Parathyroid adenoma (tissue), 2 donors: Measurements from ENCODE around the gene CSAG1.
"Not testable (repeated sequence)": the region's sequence is repeated elsewhere in the genome, so short reads cannot be mapped to it uniquely, and the experiment has no call there.

Experiments used
- H2AFZ ChIP-seq: fragments of 300-600 bp; sonication (generic); one replicate; pipeline ENCODE4 v1.7.0; 2017; ENCODE audit warnings: antibody characterized with exemption, mild to moderate bottlenecking
- H3K27ac ChIP-seq: fragments of 300-600 bp; sonication (generic); one replicate; pipeline ENCODE4 v1.7.0; 2017
- H3K27me3 ChIP-seq: fragments of 300-600 bp; sonication (generic); one replicate; pipeline ENCODE4 v1.7.0; 2017; ENCODE audit warnings: low read length; ENCODE audit not compliant: control insufficient read depth, insufficient read depth
- H3K36me3 ChIP-seq: fragments of 300-600 bp; sonication (generic); one replicate; pipeline ENCODE4 v1.7.0; 2017; ENCODE audit warnings: low read length; ENCODE audit not compliant: control insufficient read depth, insufficient read depth
- H3K4me1 ChIP-seq: fragments of 300-600 bp; sonication (generic); one replicate; pipeline ENCODE4 v1.7.0; 2017; ENCODE audit warnings: control low read depth
- H3K4me2 ChIP-seq: fragments of 300-600 bp; sonication (generic); one replicate; pipeline ENCODE4 v1.7.0; 2017; ENCODE audit warnings: low read length
- H3K4me3 ChIP-seq: fragments of 300-600 bp; sonication (generic); one replicate; pipeline ENCODE4 v1.7.0; 2017; ENCODE audit warnings: low read depth, low read length
- H3K79me2 ChIP-seq: fragments of 300-600 bp; sonication (generic); one replicate; pipeline ENCODE4 v1.7.0; 2017; ENCODE audit warnings: control low read depth
- H3K9ac ChIP-seq: fragments of 300-600 bp; sonication (generic); one replicate; pipeline ENCODE4 v1.7.0; 2017; ENCODE audit warnings: mild to moderate bottlenecking
- H3K9me3 ChIP-seq: fragments of 300-600 bp; sonication (generic); one replicate; pipeline ENCODE4 v1.7.0; 2017; ENCODE audit warnings: low read length; ENCODE audit not compliant: control insufficient read depth
- CTCF ChIP-seq: fragments of 300-600 bp; sonication (generic); IDR thresholded peaks from one replicate; pipeline ENCODE4 v1.7.0; 2017; ENCODE audit warnings: antibody characterized with exemption, mild to moderate bottlenecking
- donor health status: primary hyperparathyroidism.

CSAG1 gene

GRCh38 chrX:152733261-152733975, at the start of gene CSAG1, which contains the start of gene MAGEA12:
CSAG1 (minus strand) TSS chrX:152733721; CDS start chrX:152732460, 1,261 bp downstream.
MAGEA12 (plus strand) TSS chrX:152733757; CDS start chrX:152736162, 2,405 bp downstream.
- no peaks in the 10 kb centered on the region for H3K9me3 ChIP-seq
- no peak for TF ChIP-seq CTCF
- no peak within 1 kb of the TSS for H2AFZ ChIP-seq
- H3K4me3 ChIP-seq, result no peak within 1 kb of the TSS
- no peak within 1 kb of the TSS for H3K4me2 ChIP-seq
- no peaks in the 10 kb centered on the region for H3K4me1 ChIP-seq
- H3K9ac ChIP-seq, result no peak within 1 kb of the TSS
- no peaks in the 10 kb centered on the region for H3K27me3 ChIP-seq
- H3K27ac ChIP-seq, result no peak within 1 kb of the TSS
- no peaks in the 10 kb centered on the region for H3K36me3 ChIP-seq
- H3K79me2 ChIP-seq, result no peaks in the 10 kb centered on the region

GRCh38 chrX:152769549-152770289, 36.2 kb upstream of the CSAG1 start, which contains the start of gene MAGEA6:
MAGEA6 (minus strand) TSS chrX:152769689; CDS start chrX:152767650, 2,039 bp downstream.
- H3K79me2 ChIP-seq, H3K27me3 ChIP-seq, H3K9ac ChIP-seq, H3K4me2 ChIP-seq, H3K4me3 ChIP-seq, H3K27ac ChIP-seq, H3K9me3 ChIP-seq, H3K4me1 ChIP-seq, H3K36me3 ChIP-seq, H2AFZ ChIP-seq: not testable (repeated sequence)

GRCh38 chrX:152766562-152766961, 33.0 kb upstream of the CSAG1 start:
- not testable (repeated sequence) for H3K9me3 ChIP-seq, H3K4me2 ChIP-seq, H3K27ac ChIP-seq, H2AFZ ChIP-seq, H3K4me3 ChIP-seq, H3K4me1 ChIP-seq, H3K27me3 ChIP-seq, H3K36me3 ChIP-seq, H3K79me2 ChIP-seq, H3K9ac ChIP-seq

GRCh38 chrX:152761582-152761981, 28.1 kb upstream of the CSAG1 start:
- not testable (repeated sequence) for H3K4me2 ChIP-seq, H3K27me3 ChIP-seq, H3K27ac ChIP-seq, H3K4me1 ChIP-seq, H2AFZ ChIP-seq, H3K9ac ChIP-seq, H3K9me3 ChIP-seq, H3K4me3 ChIP-seq, H3K36me3 ChIP-seq, H3K79me2 ChIP-seq

- H2AFZ ChIP-seq, H3K9ac ChIP-seq, H3K27me3 ChIP-seq, H3K27ac ChIP-seq, H3K4me1 ChIP-seq, H3K9me3 ChIP-seq, H3K79me2 ChIP-seq, H3K4me2 ChIP-seq, H3K36me3 ChIP-seq, H3K4me3 ChIP-seq: not testable (repeated sequence)
Measured at GRCh38 chrX:152759544-152759943, 26.0 kb upstream of the CSAG1 start.

GRCh38 chrX:152758918-152759317, 25.4 kb upstream of the CSAG1 start, which contains the start of gene CSAG3:
CSAG3 (plus strand) TSS chrX:152759218.
- not testable (repeated sequence) for H3K4me2 ChIP-seq, H3K79me2 ChIP-seq, H3K9ac ChIP-seq, H3K27me3 ChIP-seq, H2AFZ ChIP-seq, H3K9me3 ChIP-seq, H3K27ac ChIP-seq, H3K4me1 ChIP-seq, H3K4me3 ChIP-seq, H3K36me3 ChIP-seq

GRCh38 chrX:152754871-152755270, 21.4 kb upstream of the CSAG1 start:
- not testable (repeated sequence) for H3K4me2 ChIP-seq, H3K4me1 ChIP-seq, H2AFZ ChIP-seq

GRCh38 chrX:152753686-152754650, 20.4 kb upstream of the CSAG1 start, which contains the start of gene MAGEA2:
MAGEA2 (minus strand) TSS chrX:152753842; CDS start chrX:152751363, 2,479 bp downstream.
- H3K4me2 ChIP-seq, H3K27me3 ChIP-seq: not testable (repeated sequence)

More at GRCh38 chrX:152754871-152755270, 21.4 kb upstream of the CSAG1 start:
- not testable (repeated sequence) for H3K79me2 ChIP-seq, H3K27ac ChIP-seq, H3K9me3 ChIP-seq, H3K27me3 ChIP-seq, H3K4me3 ChIP-seq, H3K36me3 ChIP-seq, H3K9ac ChIP-seq

More at GRCh38 chrX:152753686-152754650, 20.4 kb upstream of the CSAG1 start, which contains the start of gene MAGEA2:
- H3K27ac ChIP-seq, H3K36me3 ChIP-seq, H3K79me2 ChIP-seq, H3K9ac ChIP-seq, H3K9me3 ChIP-seq, H2AFZ ChIP-seq, H3K4me3 ChIP-seq, H3K4me1 ChIP-seq: not testable (repeated sequence)
